GM18511 (cell line): ENCODE data around the gene TTC17.
"Not testable (repeated sequence)": the region's sequence is repeated elsewhere in the genome, so short reads cannot be mapped to it uniquely, and the experiment has no call there.

ENCODE experiments used
- ATAC-seq: cut with Tn5 transposase; IDR thresholded peaks from one replicate; pipeline ENCODE4 v1.9.1; 2021; ENCODE audit warnings: mild to moderate bottlenecking, moderate library complexity; ENCODE audit not compliant: unreplicated experiment

Gene TTC17

GRCh38 chr11:43384393-43384792 lies 25.7 kb downstream of the TTC17 start:
- no peak for ATAC-seq

GRCh38 chr11:43392713-43393112 lies 34.0 kb downstream of the TTC17 start:
- ATAC-seq: no peak

- ATAC-seq: no peak
Observed at GRCh38 chr11:43393765-43394355, 35.1 kb downstream of the TTC17 start.

- no peak for ATAC-seq
Observed at GRCh38 chr11:43396617-43397016, 37.9 kb downstream of the TTC17 start.

- ATAC-seq: no peak
Observed at GRCh38 chr11:43397251-43397650, 38.5 kb downstream of the TTC17 start.

DNA sequence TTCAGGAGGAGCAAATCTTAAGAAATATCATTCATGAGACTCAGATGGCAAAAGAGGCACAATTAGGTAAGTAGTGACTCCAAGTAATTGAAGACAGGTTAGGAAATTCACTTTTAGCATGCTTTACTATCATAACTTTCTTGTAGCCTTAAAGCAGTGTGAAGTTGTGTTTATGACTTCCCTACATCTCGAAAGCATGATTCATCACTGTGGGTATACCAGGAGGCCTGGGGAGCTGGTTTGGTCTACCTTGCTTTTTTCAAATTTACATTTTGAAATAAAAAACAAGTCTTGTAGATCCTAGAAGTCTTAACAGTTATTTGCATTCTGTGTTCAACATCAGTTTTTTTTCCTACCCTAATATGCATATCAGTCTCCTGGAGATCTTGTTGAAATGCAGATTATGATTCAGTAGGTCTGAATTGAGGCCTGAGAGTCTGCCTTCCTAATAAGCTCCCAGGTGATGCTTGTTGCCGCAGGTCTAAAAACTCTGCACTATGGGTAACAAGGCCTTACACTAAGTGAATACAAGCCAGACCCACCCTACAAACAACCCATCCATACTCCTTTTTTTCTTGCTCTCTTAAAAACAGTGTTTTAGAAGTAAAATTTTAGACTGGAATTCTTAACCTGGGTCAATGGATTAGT lies 41.4 kb downstream of the TTC17 start:
- ATAC-seq: no peak

DNA sequence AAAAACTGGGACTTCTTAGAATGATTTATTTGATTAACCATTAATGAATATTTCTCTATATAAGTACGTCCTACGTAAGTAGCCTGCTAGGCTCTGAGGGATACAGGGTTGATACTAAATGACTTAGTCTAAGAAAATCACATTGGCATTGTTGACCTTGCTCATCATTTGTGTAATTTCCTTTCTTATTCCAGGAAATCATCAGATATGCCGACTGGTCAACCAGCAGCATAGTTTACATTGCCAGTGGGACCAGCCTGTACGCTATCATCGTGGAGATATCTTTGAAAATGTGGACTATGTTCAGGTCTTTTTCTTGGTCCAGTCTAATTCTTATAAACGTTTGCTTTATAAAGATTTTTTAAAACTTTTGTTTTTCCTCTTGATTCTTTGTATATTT lies 42.5 kb downstream of the TTC17 start:
- no peak for ATAC-seq

- not testable (repeated sequence) for ATAC-seq
Observed at GRCh38 chr11:43401811-43402210, 43.1 kb downstream of the TTC17 start.

DNA sequence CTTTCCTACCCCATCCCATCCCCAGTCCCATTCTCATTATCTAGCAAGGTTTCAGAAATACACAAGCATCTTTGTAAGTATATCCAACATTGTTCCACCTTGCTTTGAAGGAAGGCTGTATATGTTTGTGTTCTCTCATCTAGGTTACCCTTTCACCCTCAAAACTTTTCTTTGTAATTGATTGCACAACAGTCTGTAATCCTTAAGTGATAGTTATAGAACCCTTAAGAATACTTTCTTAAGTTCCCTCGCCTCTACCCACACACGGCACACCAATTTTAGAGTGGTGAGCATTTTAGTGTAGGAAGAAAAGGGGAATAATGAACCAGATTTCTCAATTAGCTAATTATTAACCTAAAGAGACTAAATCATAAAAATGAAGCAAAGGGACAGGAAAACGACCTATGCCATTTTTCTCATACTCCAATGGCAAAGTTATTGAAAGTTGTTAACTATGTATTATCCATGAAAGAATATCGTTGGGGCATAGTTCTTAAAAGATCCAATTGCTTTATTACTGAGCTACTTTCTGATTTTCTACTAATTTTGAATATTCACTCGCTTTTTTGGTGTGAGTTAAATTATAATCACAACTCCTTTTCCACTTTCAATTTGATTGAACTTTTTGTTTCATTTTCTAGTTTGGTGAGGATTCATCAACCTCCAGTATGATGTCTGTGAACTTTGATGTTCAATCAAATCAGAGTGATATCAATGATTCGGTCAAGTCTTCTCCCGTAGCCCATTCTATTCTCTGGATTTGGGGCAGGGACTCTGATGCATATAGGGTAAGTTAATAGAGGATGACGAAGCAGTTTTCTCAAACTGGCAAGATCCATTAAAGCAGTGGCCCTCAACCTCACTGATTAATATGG lies 44.9 kb downstream of the TTC17 start:
- no peak for ATAC-seq

DNA sequence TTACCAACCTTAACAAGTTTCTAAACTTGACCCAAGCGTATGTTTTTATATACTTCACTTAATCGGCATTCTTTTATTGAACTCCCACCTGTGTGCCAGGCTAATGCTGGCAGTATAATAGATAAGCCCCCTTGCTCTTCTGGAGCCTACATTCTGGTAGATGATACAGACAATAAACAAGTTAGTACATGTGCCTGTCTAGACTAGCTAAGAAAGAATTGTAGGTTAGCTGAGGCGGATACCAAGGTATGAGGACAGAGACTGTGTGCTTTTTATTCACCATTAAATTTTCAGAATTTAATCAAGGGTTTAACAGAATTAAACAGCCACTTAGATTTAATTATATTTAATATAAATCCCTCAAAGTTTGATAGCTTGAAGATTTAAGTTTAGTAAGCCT lies 45.7 kb downstream of the TTC17 start:
- ATAC-seq: no peak

DNA sequence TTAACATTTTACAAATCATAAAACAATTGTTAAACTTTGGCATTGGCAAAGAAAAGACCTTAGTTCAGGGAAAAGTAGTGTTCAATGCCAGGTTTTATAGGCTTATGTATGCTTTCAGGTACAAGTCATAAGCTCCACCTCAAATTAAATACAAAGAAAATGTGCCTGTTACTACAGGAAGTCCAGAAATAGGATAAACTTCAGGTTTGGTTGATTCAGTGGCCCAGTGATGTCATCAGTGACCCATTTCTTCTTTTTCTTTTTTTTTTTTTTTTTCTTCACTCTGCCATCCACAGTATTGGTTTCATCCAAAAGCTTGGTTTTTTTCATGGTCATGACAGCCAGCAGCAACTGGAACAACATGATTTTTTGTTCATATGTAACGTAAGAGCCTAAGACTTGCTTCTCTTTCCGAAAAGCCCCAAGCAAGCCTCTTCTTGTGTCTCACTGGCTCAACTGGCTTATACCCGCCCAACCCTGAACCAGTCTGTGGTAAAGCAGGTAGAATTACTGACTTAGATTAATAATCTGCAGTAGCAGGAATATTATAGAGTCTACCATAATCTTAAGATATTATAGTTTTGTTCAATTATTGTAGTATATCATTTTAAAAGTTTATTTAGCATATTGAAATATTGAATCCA lies 46.2 kb downstream of the TTC17 start:
- no peak for ATAC-seq

DNA sequence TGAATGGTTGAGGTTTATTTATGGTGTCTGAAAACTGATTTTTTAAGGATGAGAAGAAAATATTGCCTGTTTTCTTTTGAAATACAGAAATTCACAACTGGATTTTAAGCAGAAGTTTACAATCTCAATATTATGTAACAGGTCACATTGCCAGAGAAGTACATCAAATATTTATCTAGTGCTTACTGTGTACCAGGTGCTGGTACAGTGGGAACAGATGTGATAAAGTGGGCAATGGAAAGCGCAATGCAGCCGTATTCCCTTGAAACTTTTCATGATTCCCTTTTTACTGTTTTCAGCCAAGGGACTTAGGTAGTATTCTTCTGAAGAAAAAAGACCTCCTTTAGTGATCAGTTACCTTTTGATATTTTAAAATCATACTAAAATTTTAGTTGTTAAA lies 49.6 kb downstream of the TTC17 start:
- no peak for ATAC-seq

- no peak for ATAC-seq
Observed at GRCh38 chr11:43410394-43410793, 51.7 kb downstream of the TTC17 start.

- peak; percentile 52 for ATAC-seq
Observed at GRCh38 chr11:43418197-43418596, 59.5 kb downstream of the TTC17 start.

DNA sequence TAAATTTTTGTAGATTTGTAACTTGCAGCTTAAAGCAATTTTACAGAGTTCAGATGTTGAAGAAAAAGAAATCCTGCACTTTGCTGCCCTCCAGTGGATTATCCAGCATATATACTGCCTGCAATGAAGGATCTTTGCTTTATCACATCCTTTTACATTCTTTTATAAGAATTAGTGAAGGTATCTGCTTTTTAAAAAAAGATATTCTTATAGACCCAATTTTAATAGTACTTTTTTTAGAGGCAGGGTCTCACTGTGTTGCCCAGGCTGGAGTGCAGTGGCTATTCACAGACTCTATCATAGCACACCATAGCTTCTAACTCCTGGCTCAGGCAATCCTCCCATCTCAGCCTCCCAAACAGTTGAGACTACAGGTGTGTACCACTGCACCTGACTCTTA lies 60.7 kb downstream of the TTC17 start:
- ATAC-seq: peak; percentile 71

- ATAC-seq: no peak
Observed at GRCh38 chr11:43427971-43428370, 69.3 kb downstream of the TTC17 start.

- ATAC-seq: not testable (repeated sequence)
Observed at GRCh38 chr11:43430916-43431315, 72.2 kb downstream of the TTC17 start.

- no peak for ATAC-seq
Observed at GRCh38 chr11:43434893-43435292, 76.2 kb downstream of the TTC17 start.

DNA sequence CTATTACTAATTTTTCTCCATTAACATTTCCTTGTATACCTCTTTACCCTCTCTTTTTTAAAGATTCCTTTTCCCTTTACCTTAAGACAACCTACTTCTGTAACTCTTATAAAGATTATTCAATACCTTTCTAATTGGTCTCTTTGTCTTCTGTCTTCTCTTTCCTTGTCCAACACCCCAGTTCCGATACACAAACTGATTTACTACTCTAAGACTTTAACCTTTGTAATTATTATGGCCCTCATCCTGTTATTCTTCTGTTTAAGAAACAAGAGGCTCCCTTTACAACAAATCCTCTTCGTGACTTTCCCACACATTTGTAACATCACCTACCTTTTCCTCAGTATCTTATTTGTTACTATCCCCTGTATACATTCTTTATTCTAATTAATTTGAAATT lies 81.8 kb downstream of the TTC17 start:
- no peak for ATAC-seq

- no peak for ATAC-seq
Observed at GRCh38 chr11:43443811-43444210, 85.1 kb downstream of the TTC17 start.

- ATAC-seq: no peak
Observed at GRCh38 chr11:43447151-43447550, 88.4 kb downstream of the TTC17 start.
